ENCODE data around the gene HSPA8. TPM values are rescaled to one million over a fixed set of nuclear protein-coding genes. Genes with fewer than 3 reads are reported as not detected.
A peak's percentile ranks its signal among the peaks of the same experiment; 100 is the strongest.
"Not testable (repeated sequence)": the region's sequence is repeated elsewhere in the genome, so short reads cannot be mapped to it uniquely, and the experiment has no call there.

The HSPA8 gene
- total RNA-seq, 1 donor from 2014 or later: 696 TPM

DNA sequence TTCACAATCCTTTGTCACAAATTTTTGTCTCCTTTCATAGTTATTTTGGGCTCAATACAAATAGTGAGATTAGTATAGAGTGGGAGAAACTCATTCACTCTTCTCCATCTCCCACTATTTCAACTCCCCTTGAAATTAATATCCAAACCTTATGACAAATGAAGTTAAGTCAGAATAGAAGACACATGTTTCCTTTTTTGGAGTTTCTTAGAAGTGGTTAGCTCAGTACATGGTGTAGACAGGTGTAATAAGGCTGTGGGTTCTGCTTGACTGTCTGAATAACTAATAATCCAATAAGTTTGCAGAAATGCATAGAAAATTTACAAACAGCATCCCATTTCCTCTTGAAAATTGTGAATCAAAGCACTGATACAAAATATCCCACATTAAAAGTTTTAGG, 10.8 kb upstream of the HSPA8 start:
- DNase-seq (ENCODE audit: low spot score): no peak

DNA sequence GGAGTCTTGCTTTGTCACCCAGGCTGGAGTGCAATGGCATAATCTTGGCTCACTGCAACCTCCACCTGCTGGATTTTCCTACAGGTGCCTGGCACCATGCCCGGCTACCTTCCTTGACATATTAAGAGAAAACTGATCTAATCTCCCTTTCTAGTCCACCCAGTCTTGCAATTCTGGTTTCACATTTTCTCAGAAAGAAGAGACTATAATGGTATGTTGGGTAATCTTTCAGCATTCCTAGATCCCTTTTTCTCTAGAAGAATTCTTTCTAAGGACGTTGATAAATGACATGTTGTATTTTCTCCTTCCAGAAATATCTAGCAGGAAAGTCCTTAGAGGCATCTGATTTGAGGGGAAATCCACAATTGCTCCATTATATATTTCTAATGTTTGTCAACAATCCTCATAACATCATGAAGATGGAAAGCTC, 10.4 kb upstream of the HSPA8 start:
- peak; percentile 47 for DNase-seq (ENCODE audit: low spot score)

DNA sequence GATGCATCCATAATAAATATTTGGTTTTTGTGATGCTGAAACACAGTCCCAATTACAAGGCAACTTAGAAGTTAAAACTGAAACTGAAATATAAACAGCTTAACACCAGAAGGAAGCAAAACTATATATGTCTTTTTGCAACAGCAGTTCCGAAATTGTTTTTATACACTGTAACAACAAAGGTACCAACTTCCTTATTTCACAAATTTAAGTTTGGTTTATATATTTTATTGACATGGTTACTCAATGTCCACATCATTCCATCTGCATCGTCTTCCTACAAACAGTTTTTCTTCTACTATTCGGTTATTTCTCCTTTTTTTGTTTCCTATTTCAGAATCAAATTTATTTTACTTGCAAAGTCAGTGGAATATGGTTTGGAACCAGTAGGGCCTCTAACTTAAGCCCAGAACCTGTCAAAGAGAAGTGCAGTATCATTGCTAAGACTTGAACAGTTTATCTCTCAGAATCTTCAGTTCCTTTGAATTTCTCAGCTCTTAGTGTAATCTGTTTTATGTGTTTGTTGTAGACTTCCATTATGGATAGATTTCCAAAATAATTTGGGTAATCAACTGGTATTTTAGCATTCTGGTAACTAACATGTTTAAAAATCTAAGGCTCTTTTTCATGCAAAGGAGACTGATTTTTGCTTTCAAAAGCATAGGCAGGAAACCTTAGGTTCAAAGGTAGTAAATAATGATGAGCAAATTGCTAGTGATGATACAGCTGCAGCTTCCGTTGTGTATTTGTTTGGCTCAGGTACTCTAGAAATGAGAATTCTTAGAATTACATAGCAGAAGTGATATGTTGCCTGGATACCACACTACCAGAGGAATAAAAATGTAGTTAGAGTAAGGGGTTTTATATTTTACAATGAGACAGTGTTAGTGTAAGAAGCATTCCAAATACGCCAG, 8.2 kb upstream of the HSPA8 start:
- no peak for DNase-seq (ENCODE audit: low spot score)

DNA sequence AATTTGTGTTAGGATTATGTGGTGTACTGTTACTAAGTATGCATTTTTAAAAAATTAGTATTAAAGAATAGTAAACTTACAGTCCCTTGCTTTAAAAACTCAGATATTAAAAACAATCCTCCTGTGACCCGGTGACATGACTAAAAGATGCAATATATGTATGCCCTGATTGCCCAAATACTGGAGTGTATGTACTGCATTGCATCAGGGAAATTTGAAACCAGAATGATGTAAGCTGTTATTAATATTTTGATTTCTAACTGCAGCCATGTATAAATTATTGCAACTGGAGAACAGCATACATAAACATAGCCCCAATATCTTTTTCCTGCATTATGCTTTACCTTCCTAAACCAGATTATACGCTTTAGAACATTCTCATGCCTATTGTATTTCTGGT, 3.7 kb upstream of the HSPA8 start:
- DNase-seq (ENCODE audit: low spot score): no peak

DNA sequence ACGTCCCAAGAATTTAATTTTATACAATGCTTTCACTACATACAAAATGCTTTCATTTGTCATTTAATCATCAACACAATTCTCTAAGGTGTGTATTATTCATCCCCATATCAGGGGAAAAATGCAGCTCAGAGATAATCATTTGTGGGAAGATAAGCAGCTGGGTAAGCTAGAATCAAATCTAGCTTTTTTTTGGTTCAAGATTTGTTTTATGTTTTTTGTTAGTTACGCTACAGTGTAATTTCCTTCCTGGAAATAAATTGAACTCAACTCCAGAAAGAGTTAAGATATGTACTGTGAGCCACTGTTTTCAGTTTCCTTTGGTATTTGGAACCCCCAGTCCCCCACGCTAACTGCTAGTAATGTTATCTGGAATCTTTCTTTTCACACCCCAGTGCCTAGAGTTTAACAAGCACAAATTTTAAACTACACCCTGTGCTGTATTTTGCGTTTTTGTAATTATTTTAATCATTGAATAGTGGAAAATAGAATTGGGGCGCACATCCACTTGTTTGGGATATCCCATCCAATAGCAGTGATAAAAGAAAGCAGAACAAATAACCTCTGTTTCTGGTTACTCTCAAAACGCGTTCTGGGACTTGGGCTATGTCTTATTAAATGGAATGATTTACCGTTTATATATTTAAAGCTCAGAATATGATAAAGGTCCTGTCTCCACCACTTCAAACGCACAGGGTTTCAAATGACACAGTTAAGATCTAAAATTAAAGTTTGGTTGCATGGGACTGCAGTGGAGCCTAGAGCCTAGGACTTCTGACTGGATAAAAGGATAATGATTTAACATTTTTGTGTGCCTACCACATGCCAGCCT, 2.1 kb upstream of the HSPA8 start:
- peak; percentile 54 for DNase-seq (ENCODE audit: low spot score)

DNA sequence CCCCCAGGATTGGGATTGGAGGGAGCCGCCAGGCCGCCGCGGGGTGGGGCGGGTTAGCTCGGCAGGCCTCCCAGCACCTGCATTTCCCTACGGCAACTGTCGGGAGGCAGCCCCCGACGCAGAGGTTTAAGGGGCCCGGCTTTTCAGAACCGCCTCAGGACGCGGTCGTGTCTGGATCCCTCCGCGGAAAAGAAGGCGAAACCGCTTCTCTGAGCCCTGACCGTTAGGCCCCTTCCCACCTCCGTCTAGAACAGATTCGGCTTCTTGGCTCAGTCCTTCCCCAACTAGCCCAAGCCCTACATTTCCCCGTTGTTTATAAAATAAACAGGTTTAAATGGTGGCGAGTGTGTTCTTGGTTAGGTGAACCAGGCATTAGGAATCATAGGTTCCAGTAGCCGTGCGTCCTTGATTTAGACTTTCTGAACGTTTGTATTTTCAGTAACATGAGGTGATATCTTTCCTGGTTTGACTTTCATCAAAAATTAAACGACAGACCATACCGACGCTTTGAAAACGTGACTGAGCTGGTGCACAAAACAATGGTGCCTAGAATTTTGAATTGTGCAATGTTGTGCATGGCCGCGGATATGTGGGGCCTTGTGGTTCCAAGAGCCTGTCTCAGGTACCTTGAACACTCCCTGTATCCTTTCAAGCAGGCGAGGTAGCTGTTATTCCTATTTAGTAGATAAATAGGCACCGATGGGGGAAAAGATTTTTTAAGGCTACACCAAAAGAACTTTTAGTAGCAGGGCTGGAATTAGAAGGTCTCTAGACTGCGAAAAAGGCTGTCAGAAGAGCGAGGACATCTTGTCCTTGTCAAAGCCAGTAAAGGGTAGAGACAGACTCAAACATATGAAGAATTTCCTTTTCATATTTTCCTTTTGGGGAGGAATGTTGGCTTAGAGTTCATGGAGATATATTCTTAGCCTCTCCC, 1.2 kb upstream of the HSPA8 start:
- peak; percentile 68 for DNase-seq (ENCODE audit: low spot score)

DNA sequence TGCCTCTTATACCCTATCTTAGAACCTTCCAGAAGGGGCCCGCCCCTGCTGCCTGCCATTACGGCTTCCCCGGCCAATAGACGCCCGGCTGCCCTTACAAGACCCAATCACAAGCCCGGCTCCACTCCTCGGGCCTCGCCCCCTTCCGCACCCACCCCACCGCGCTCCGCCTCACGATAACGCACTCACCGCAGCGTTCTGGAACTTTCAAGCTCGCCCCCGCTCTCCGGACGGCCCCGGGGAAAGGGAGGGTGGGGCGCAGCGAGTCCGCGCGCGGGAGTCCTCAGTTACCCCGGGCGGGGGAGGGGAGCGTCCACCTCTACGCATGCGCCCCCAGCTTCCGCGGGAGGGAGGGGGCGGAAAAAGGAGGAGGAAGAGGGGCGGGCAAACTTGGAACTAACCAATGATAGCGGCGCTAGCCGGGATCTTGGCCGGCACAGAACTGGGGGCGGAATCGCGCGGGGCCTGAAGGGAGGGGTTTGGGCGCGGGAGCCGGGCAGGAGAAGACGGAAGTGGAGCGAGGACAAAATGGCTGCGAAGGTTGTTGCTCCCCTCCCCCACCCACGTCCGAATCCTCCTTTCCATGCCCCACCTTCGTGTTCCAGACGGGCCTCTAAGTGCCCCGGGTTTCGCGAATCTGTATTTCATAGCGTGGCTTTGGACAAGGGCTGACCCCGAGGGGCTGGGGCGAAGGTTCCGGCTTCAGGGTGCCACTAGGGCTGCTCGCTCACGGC, 389 bp upstream of the HSPA8 start:
- peak; percentile 100 for DNase-seq (ENCODE audit: low spot score)

DNA sequence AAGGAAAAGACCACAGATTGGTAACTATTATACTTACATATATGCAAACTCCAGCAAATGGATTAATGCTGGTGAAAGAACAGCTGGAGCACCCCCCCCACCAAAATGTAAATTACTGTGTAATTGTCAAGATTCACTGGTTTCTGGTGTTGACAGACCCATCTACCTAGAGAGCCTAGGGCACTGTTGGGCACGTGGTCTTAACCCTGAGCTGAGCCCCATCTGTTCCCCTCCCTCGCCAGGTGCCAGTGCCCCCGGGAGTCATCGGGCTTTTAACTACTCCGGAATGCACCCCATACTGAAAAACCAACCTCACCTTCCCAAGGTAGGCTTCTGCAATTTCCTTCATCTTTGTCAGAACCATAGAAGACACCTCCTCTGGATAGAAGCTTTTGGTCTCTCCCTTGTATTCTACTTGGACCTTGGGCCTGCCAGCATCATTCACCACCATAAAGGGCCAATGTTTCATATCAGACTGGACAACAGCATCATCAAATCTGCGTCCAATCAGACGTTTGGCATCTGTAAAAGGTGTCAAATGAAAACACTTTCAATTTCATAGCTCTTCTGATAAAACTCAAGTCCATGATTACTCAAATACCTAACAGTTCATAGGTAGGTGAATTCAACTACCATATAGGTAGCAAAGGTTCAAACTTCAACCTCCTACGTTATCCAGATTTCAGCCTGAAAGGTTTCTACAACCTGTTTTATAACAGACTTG, 1.5 kb downstream of the HSPA8 start:
- DNase-seq (ENCODE audit: low spot score): no peak

DNA sequence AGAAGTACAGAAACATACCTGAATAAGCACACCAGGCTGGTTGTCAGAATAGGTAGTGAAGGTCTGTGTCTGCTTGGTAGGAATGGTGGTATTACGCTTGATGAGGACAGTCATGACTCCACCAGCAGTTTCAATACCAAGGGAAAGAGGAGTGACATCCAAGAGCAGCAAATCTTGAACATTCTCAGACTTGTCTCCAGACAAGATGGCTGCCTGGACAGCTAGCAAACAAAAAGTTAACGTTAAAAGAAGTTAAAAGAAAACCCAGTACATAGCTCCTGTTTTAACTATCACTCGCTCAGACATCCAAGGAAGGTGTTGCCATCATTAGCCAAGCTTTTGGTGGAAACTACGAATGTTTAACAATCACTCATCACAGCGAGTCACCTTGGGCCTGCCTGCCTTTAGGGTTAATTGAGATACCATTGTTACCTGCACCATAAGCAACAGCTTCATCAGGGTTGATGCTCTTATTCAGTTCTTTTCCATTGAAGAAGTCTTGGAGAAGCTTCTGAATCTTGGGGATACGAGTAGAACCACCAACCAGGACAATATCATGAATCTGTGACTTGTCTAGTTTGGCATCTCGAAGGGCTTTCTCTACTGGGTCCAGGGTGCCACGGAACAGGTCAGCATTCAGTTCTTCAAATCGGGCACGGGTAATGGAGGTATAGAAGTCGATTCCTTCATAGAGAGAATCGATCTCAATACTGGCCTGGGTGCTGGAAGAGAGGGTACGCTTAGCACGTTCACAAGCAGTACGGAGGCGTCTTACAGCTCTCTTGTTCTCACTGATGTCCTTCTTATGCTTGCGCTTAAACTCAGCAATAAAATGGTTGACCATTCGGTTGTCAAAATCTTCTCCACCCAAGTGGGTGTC, 2.7 kb downstream of the HSPA8 start:
- not testable (repeated sequence) for DNase-seq (ENCODE audit: low spot score)

DNA sequence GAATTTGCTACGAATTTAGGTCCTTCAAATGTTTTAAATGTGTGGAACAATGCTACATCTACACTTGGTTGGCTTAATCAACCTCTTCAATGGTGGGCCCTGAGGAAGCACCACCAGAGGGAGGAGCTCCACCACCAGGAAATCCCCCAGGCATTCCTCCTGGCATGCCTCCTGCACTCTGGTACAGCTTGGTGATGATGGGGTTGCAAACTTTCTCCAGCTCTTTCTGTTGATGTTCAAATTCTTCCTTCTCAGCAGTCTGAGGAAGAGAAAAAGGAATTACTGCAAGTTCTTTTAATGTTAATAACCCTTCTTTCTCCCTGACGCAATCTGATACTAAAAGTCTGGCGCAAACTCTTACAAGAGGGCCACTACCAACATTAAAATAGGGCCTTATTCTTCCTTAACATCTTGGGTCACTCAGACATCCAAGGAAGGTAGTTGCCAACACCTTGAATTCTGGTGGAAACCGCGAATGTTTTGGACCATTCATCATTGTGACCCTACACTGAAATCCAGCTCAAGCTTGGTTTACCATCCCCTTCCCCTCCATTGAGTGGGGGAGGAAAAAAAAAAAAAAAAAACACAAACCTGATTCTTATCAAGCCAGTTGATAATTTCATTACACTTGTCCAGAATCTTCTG, 4.2 kb downstream of the HSPA8 start:
- DNase-seq (ENCODE audit: low spot score): no peak

DNA sequence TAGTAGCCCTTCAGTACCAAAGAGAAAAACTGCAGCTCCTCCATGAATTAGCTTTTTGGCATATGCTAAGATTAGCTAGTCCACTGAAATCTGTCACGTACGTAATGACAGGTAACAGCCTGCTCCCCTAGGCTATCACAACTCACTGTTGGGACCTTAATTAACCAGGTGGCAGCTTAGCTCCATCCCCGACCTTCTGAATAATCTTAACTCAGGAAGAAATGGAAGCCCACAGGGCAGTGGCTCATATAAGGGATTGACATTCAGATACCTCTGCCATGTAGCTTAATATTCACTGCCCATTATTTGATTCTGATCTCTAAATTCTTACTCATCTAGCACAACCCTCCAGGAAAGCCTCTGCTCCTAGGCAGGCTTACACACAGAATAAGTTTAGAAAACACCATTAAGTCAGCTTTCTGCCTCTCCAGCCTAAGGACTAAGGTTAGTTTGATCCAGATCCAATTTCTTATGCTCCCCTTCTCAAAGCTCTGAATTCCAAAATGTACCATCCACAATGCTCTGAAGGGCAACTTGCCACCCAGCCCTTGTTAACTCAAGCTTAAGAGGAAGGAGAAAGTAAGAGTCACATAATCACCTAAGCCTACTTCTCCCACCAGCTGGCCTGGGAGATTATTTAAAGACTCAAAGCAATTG, 5.0 kb downstream of the HSPA8 start:
- DNase-seq (ENCODE audit: low spot score): no peak

DNA sequence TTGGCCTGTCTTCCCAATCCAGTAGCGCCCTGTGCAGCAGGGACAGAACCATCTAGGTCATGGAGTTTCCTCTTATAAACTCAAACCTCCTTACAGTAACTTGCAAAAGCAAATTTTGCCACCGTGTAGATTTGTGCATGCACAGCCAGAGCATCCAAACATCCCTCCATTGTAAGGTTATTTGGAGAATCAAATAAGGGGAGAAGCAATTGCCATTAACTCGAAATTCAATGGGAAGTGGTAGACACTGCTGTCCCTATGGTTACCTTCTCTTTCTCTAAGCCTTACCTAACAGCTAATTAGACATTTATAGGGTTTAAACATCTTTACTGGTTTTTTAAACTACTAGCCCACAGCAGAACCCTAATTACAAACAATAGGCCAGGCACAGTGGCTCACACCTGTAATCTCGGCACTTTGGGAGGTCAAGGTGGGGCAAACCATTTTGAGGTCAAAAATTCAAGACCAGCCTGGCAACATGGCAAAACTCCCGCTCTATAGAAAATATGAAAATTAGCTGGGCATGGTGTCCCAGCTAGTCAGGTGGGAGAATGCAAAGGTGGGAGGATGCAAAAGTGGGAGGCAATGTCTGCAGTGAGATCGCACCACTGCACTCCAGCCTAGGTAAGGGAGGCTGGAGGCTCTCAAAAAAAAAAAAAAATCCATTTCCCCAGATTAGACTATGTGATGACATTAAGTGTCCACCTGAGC, 6.6 kb downstream of the HSPA8 start:
- DNase-seq (ENCODE audit: low spot score): no peak

DNA sequence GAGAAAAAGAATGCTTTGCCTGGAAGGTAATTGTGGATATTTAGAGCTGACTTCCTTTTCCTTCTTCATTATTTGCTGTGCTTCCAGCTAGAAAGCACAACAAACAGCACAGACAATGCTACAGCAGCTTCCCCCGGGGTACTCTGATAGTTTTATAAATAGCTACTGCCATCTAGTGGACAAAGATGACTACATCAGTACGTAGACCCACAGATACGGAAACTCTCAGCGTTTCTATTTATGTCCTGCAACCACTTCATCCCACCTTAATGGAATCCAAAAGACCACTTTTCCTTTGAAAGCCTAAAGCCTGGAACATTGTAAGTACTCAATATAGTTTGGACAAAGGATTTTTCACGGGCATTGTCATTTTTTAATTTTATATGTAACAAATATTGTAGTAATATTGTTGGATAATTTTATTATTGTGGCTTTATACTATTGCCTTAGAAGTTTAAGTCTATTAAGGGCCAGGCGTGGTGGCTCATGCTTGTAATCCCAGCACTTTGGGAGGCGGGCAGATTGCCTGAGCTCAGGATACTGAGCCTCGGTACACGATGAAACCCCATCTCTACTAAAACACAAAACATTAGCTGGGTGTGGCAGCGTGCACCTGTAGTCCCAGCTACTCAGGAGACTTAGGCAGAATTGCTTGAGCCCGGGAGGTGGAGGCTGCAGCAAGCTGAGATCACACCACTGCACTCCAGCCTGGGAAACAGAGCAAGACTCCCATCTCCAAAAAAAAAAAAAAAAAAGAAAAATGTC, 7.5 kb downstream of the HSPA8 start:
- DNase-seq (ENCODE audit: low spot score): peak; percentile 74

DNA sequence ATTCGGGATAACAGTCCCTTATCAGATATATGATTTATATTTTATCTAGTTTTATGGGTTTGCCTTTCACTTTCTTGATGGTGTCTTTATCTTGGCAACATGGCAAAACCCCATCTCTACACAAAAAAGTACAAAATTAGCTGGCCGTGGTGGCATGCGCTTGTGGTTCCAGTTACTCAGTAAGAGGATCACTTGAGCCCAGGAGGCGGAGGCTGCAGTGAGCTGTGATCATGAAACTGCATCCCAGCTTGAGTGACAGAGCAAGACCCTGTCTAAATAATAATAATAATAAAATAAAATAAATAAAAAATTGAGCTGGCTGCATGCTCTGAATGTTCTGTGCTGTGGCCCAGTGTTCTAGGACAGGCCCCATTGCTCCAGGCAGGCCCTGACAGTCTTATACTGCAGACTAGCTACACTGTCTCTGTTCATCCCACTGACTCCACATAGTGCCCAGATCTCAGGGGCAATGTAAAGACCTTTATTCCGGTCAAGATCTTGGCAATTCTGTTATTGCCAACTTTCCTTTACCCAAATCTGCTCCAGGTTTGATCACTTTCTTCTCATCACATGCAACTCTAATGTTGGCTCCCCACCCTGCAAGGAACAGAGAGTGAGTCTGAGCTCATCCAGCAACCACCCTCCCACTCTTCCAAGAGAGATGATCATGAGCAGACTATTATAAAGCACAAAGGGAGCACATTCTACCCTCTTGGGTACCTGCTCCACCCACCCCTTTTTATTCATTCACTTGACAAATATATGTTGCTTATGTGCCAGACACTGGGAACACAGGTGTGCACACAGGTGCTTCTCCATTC, 8.8 kb downstream of the HSPA8 start:
- DNase-seq (ENCODE audit: low spot score): no peak

DNA sequence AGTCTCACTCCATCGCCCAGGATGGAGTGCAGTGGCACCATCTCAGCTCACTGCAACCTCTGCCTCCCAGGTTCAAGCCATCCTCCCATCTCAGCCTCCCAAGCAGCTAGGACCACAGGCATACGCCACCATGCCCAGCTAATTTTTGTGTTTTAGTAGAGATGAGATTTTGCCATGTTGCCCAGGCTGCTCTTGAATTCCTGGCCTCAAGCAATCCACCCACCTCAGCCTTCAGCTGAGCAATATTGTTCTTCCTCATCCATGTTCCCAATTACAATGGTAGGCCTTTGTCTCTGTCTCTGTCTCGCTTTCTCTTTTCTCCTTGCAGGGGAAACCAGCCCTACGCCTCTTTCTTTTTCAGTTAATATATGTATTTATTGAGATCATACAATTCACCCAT, 10.3 kb downstream of the HSPA8 start:
- no peak for DNase-seq (ENCODE audit: low spot score)

DNA sequence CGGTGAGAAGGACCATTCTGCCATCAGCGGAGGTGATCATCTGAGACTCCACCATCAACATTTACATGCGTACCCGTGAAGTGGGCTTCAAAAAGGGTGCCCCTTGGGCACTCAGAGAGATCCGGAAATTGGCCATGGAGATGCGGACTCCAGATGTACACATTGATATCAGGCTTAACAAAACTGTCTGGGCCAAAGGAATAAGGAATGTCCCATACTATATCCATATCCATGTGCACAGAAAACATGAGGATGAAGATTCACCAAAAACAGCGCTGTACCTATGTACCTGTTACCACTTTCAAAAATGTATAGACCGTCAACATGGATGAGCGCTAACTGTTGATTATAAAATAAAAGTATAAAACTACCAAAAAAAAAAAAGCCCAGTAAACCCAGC, 10.8 kb downstream of the HSPA8 start:
- no peak for DNase-seq (ENCODE audit: low spot score)
